Neuronal stem cell (in vitro differentiated cells): ENCODE measurements around the gene PTPRG.

Experiments
- DNase-seq: peaks from one replicate; pipeline ENCODE4 v3.0.0-alpha.2; 2013; ENCODE audit warnings: low spot score
- H2AFZ ChIP-seq: one replicate; pipeline ENCODE4 v1.6.1; 2013; ENCODE audit warnings: mild to moderate bottlenecking, low read length, inconsistent platforms
- H2AK5ac ChIP-seq: 2 replicates; pipeline ENCODE4 v1.6.1; 2013; ENCODE audit warnings: low read depth, mild to moderate bottlenecking, inconsistent platforms, low read length, moderate library complexity, mixed read lengths
- H2BK120ac ChIP-seq: 2 replicates; pipeline ENCODE4 v1.6.1; 2013; ENCODE audit warnings: low read depth, mild to moderate bottlenecking, inconsistent platforms, low read length, moderate library complexity, mixed read lengths
- H2BK12ac ChIP-seq: one replicate; pipeline ENCODE4 v1.6.1; 2013; ENCODE audit warnings: low read length, inconsistent platforms
- H2BK15ac ChIP-seq: 2 replicates; pipeline ENCODE4 v1.6.1; 2013; ENCODE audit warnings: mild to moderate bottlenecking, low read length, inconsistent platforms, mixed read lengths
- H2BK5ac ChIP-seq: one replicate; pipeline ENCODE4 v1.6.1; 2013; ENCODE audit warnings: inconsistent platforms, mild to moderate bottlenecking, low read length, moderate library complexity
- H3K14ac ChIP-seq: one replicate; pipeline ENCODE4 v1.6.1; 2013; ENCODE audit warnings: low read length, inconsistent platforms
- H3K18ac ChIP-seq: 2 replicates; pipeline ENCODE4 v1.6.1; 2013; ENCODE audit warnings: low read length, inconsistent platforms
- H3K23ac ChIP-seq: 2 replicates; pipeline ENCODE4 v1.6.1; 2013; ENCODE audit warnings: low read depth, mild to moderate bottlenecking, mixed read lengths, low read length, inconsistent platforms; ENCODE audit not compliant: poor library complexity
- H3K27ac ChIP-seq: replicated peaks from 3 replicates; pipeline ENCODE4 v1.5.1; 2013; ENCODE audit warnings: low read length, inconsistent platforms
- H3K27me3 ChIP-seq, 3 experiments: 2 replicates each; pipeline ENCODE4 v1.6.1; 2013; ENCODE audit warnings: low read length in 3 of 3, mild to moderate bottlenecking in 2 of 3, inconsistent platforms in 1 of 3, low read depth in 1 of 3, mixed read lengths in 1 of 3, moderate library complexity in 1 of 3; ENCODE audit not compliant: control insufficient read depth in 3 of 3, insufficient read depth in 3 of 3
- H3K36me3 ChIP-seq, 2 donors: replicated peaks in 1 of 2; 2 replicates each; pipeline ENCODE4 v1.6.1; 2013; ENCODE audit warnings: low read length in 2 of 2; ENCODE audit not compliant: control insufficient read depth in 2 of 2, insufficient read depth in 2 of 2
- H3K4ac ChIP-seq: 2 replicates; pipeline ENCODE4 v1.6.1; 2013; ENCODE audit warnings: inconsistent platforms, mild to moderate bottlenecking, low read length, moderate library complexity
- H3K4me1 ChIP-seq, 2 donors: 1 replicate in 1 of 2; 2 replicates in 1 of 2; pipeline ENCODE4 v1.6.1; 2013; ENCODE audit warnings: low read length in 2 of 2, low read depth in 1 of 2; ENCODE audit not compliant: control insufficient read depth in 2 of 2, insufficient read depth in 1 of 2
- H3K4me2 ChIP-seq: one replicate; pipeline ENCODE4 v1.6.1; 2013; ENCODE audit warnings: mild to moderate bottlenecking, low read length, inconsistent platforms; ENCODE audit not compliant: insufficient read depth, poor library complexity, severe bottlenecking
- H3K4me3 ChIP-seq, 2 donors: 2 replicates each; pipeline ENCODE4 v1.5.1; 2013; ENCODE audit warnings: low read length in 2 of 2, mild to moderate bottlenecking in 2 of 2, inconsistent platforms in 1 of 2, moderate library complexity in 1 of 2
- H3K79me1 ChIP-seq: one replicate; pipeline ENCODE4 v1.6.1; 2013; ENCODE audit warnings: low read depth, mild to moderate bottlenecking, inconsistent platforms, low read length, moderate library complexity
- H3K9ac ChIP-seq: one replicate; pipeline ENCODE4 v1.6.1; 2013; ENCODE audit warnings: mild to moderate bottlenecking, low read depth, low read length, inconsistent platforms; ENCODE audit not compliant: poor library complexity
- H3K9me3 ChIP-seq, 2 donors: replicated peaks in 1 of 2; 2 replicates each; pipeline versions ENCODE3 to v1.6.1; 2013; ENCODE audit warnings: low read length in 2 of 2, mild to moderate bottlenecking in 2 of 2, inconsistent platforms in 1 of 2, low read depth in 1 of 2, mixed read lengths in 1 of 2, moderate library complexity in 1 of 2; ENCODE audit not compliant: control insufficient read depth in 2 of 2, insufficient read depth in 1 of 2
- H4K8ac ChIP-seq: one replicate; pipeline ENCODE4 v1.6.1; 2013; ENCODE audit warnings: low read depth, mild to moderate bottlenecking, inconsistent platforms, low read length, moderate library complexity
- H4K91ac ChIP-seq: one replicate; pipeline ENCODE4 v1.6.1; 2013; ENCODE audit warnings: low read length, low read depth, mild to moderate bottlenecking, inconsistent platforms; ENCODE audit not compliant: poor library complexity
- WGBS, 2 donors: extraction: QIAGEN DNeasy Blood & Tissue Kit; methylation state at CpG; one replicate each; pipeline ENCODE4 v1.1.7; 2013; ENCODE audit warnings: missing lambda C conversion rate in 2 of 2, mixed read lengths in 1 of 2; ENCODE audit not compliant: insufficient read length in 2 of 2, insufficient replicate concordance in 1 of 2; ENCODE audit errors: extremely low coverage in 2 of 2; 5-methylcytosine and 5-hydroxymethylcytosine counted together

PTPRG gene

GRCh38 chr3:62193586-62194345 lies 632.4 kb downstream of the PTPRG start:
- no peak overlapping the region for H2BK15ac ChIP-seq
- H3K79me1 ChIP-seq: peaks cover 3% of the 10 kb centered on the region
- no peak overlapping the region for H3K4me3 ChIP-seq
- no peak overlapping the region for H4K8ac ChIP-seq
- no peak overlapping the region for H2AK5ac ChIP-seq
- no CpG with 5 or more reads among the region's 10 CpGs for WGBS, 2 donors
- H3K9ac ChIP-seq: no peak overlapping the region
- peaks cover 4 to 7% of the 10 kb centered on the region in 2 donors for H3K36me3 ChIP-seq
- no peak overlapping the region for H3K4ac ChIP-seq
- H3K23ac ChIP-seq: no peak overlapping the region
- no peak overlapping the region for H2BK120ac ChIP-seq
- H2BK12ac ChIP-seq: no peak overlapping the region
- H3K27ac ChIP-seq: no peak overlapping the region
- no peak overlapping the region for H2AFZ ChIP-seq
- H3K27me3 ChIP-seq: no peaks in the 10 kb centered on the region
- no peak overlapping the region for H3K4me2 ChIP-seq
- no peak for DNase-seq
- peaks cover 2 to 6% of the 10 kb centered on the region in 2 donors for H3K4me1 ChIP-seq
- H4K91ac ChIP-seq: no peak overlapping the region
- H3K18ac ChIP-seq: no peak overlapping the region
- no peaks in the 10 kb centered on the region for H3K9me3 ChIP-seq
- H2BK5ac ChIP-seq: no peak overlapping the region
- H3K14ac ChIP-seq: no peak overlapping the region

GRCh38 chr3:62197350-62198012 lies 636.1 kb downstream of the PTPRG start:
- Histone ChIP-seq H3K79me1 (no peaks in the 10 kb centered on the region), H3K27ac (no peak overlapping the region), H3K27me3 (no peaks in the 10 kb centered on the region), H2BK120ac (no peak overlapping the region), H2AFZ (no peak overlapping the region), H3K23ac (no peak overlapping the region), H3K9me3 (no peaks in the 10 kb centered on the region), H2AK5ac (no peak overlapping the region), H3K4me1 (peaks cover 0 to 2% of the 10 kb centered on the region in 2 donors), H2BK12ac (no peak overlapping the region), H3K4me3 (no peak overlapping the region), H3K4me2 (no peak overlapping the region), H2BK5ac (no peak overlapping the region), H2BK15ac (no peak overlapping the region), H3K18ac (no peak overlapping the region), H4K91ac (no peak overlapping the region), H4K8ac (no peak overlapping the region), H3K14ac (no peak overlapping the region), H3K4ac (no peak overlapping the region), H3K9ac (no peak overlapping the region), H3K36me3 (peaks cover 0 to 8% of the 10 kb centered on the region in 2 donors)
- DNase-seq: no peak
- WGBS, 2 donors: no CpG with 5 or more reads among the region's 5 CpGs

- no peak overlapping the region for H3K4me3 ChIP-seq
- H2BK5ac ChIP-seq: no peak overlapping the region
- H2BK120ac ChIP-seq: no peak overlapping the region
- no peak overlapping the region for H3K23ac ChIP-seq
- no CpG with 5 or more reads among the region's 3 CpGs for WGBS, 2 donors
- H3K9ac ChIP-seq: no peak overlapping the region
- no peak overlapping the region for H3K18ac ChIP-seq
- H3K79me1 ChIP-seq: no peaks in the 10 kb centered on the region
- no peak overlapping the region for H2BK12ac ChIP-seq
- no peak overlapping the region for H3K14ac ChIP-seq
- no peak for DNase-seq
- H4K91ac ChIP-seq: no peak overlapping the region
- H3K4me2 ChIP-seq: no peak overlapping the region
- H3K9me3 ChIP-seq: no peaks in the 10 kb centered on the region
- H4K8ac ChIP-seq: no peak overlapping the region
- H2AFZ ChIP-seq: no peak overlapping the region
- no peaks in the 10 kb centered on the region for H3K27me3 ChIP-seq
- no peak overlapping the region for H2BK15ac ChIP-seq
- H2AK5ac ChIP-seq: no peak overlapping the region
- no peaks in the 10 kb centered on the region for H3K4me1 ChIP-seq
- H3K4ac ChIP-seq: no peak overlapping the region
- H3K27ac ChIP-seq: no peak overlapping the region
- H3K36me3 ChIP-seq: peaks cover 4 to 12% of the 10 kb centered on the region in 2 donors
These were observed 637.8 kb downstream of the PTPRG start for GRCh38 chr3:62199126-62199525.

GRCh38 chr3:62201438-62202035 lies 640.2 kb downstream of the PTPRG start:
- H3K27me3 ChIP-seq: no peaks in the 10 kb centered on the region
- H2BK5ac ChIP-seq: no peak overlapping the region
- no peak overlapping the region for H2BK120ac ChIP-seq
- H3K9ac ChIP-seq: no peak overlapping the region
- no peak overlapping the region for H3K23ac ChIP-seq
- no peak overlapping the region for H2AK5ac ChIP-seq
- H3K9me3 ChIP-seq: no peaks in the 10 kb centered on the region
- no peaks in the 10 kb centered on the region for H3K4me1 ChIP-seq
- H3K18ac ChIP-seq: no peak overlapping the region
- no peak overlapping the region for H2BK15ac ChIP-seq
- no CpG with 5 or more reads among the region's 6 CpGs for WGBS, 2 donors
- H3K79me1 ChIP-seq: no peaks in the 10 kb centered on the region
- H3K36me3 ChIP-seq: peaks cover 4 to 9% of the 10 kb centered on the region in 2 donors
- H3K27ac ChIP-seq: no peak overlapping the region
- H2BK12ac ChIP-seq: no peak overlapping the region
- H3K4me2 ChIP-seq: no peak overlapping the region
- H3K14ac ChIP-seq: no peak overlapping the region
- no peak overlapping the region for H3K4me3 ChIP-seq
- H4K8ac ChIP-seq: no peak overlapping the region
- DNase-seq: peak; percentile 23
- no peak overlapping the region for H4K91ac ChIP-seq
- no peak overlapping the region for H3K4ac ChIP-seq
- H2AFZ ChIP-seq: no peak overlapping the region
